Smooth muscle cell of the pulmonary artery (primary cell): ENCODE results near the gene CCL7. TPM values are rescaled to one million over a fixed set of nuclear protein-coding genes. Genes with fewer than 3 reads are reported as not detected.

Source experiments
- total RNA-seq: library from RNA; depleted of rRNA; stranded (reverse); fragments of >200 nt; gene quantifications from 2 replicates; pipeline ENCODE4 v1.2.3, GENCODE V29; 2014

Gene CCL7
- 0.85 and 3.7 TPM in 2 replicates for total RNA-seq

DNA sequence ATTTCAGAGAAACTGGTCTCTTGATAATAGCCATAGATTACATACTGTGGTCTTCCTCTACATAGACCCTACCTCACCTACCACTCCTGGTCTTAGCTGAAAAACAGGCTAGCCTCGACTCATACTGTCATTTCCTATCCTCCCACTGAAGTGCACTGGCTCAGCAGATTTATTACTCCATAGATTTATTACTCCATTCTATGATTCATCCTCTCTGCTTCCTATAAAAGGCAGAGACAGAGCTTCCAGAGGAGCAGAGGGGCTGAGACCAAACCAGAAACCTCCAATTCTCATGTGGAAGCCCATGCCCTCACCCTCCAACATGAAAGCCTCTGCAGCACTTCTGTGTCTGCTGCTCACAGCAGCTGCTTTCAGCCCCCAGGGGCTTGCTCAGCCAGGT is at the start of gene CCL7:
TSS of gene CCL7 (plus strand) at position 253 of the 400 bp plus-strand sequence. CDS start at position 323, 70 bp downstream.

DNA sequence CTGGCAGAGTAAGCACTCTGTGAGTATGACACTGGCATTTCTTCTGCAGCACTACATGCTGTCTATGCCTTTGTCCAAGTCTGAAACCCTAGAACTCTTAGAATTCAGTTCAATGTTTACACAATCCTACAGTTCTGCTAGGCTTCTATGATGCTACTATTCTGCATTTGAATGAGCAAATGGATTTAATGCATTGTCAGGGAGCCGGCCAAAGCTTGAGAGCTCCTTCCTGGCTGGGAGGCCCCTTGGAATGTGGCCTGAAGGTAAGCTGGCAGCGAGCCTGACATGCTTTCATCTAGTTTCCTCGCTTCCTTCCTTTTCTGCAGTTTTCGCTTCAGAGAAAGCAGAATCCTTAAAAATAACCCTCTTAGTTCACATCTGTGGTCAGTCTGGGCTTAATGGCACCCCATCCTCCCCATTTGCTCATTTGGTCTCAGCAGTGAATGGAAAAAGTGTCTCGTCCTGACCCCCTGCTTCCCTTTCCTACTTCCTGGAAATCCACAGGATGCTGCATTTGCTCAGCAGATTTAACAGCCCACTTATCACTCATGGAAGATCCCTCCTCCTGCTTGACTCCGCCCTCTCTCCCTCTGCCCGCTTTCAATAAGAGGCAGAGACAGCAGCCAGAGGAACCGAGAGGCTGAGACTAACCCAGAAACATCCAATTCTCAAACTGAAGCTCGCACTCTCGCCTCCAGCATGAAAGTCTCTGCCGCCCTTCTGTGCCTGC is 15.2 kb upstream of the CCL7 start, which contains the start of gene CCL2:
TSS of gene CCL2 (plus strand) at position 635 of the 730 bp plus-strand sequence. CDS start at position 700, 65 bp downstream.

DNA sequence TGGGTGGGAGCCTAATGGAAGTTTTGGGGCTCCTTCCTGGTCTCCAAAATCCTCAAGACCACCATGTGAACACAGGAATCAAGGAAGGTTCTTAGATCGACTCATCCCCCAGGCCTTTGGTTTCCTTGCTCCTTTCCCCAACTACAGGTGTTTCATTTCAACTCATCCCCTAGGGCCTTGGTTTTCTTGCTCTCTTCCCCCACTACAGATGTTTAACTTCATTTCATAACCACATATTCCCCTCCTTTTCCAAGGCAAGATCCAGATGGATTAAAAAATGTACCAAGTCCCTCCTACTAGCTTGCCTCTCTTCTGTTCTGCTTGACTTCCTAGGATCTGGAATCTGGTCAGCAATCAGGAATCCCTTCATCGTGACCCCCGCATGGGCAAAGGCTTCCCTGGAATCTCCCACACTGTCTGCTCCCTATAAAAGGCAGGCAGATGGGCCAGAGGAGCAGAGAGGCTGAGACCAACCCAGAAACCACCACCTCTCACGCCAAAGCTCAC is 15.3 kb downstream of the CCL7 start, which contains the start of gene CCL11:
TSS of gene CCL11 (plus strand) at position 457 of the 507 bp plus-strand sequence. CDS start 67 bp downstream, outside the sequence.

DNA sequence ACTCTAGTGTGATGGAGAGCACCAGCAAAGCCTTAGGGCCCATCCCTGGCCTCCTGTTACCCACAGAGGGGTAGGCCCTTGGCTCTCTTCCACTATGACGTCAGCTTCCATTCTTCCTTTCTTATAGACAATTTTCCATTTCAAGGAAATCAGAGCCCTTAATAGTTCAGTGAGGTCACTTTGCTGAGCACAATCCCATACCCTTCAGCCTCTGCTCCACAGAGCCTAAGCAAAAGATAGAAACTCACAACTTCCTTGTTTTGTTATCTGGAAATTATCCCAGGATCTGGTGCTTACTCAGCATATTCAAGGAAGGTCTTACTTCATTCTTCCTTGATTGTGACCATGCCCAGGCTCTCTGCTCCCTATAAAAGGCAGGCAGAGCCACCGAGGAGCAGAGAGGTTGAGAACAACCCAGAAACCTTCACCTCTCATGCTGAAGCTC is 49.0 kb downstream of the CCL7 start, which contains the start of gene CCL8:
TSS of gene CCL8 (plus strand) at position 397 of the 445 bp plus-strand sequence. CDS start 67 bp downstream, outside the sequence.

Other genes starting within 250 kb of the CCL7 start
- gene CCL2, start 14.9 kb upstream of the CCL7 start, total RNA-seq = 163 and 208 TPM in 2 replicates
- not detected in 2 replicates for gene CCL11, start 15.5 kb downstream of the CCL7 start, total RNA-seq
- 0.20 and 0.26 TPM in 2 replicates for gene CCL8, start 49.2 kb downstream of the CCL7 start, total RNA-seq
- 3.9 TPM in 1 of 2 replicates, not detected in the other for gene CCL13, start 86.3 kb downstream of the CCL7 start, total RNA-seq
- not detected in 2 replicates for gene CCL1, start 93.0 kb downstream of the CCL7 start, total RNA-seq